EL (cell line): Measurements from ENCODE around the gene ARL8B.
A peak's percentile ranks its signal among the peaks of the same experiment; 100 is the strongest.

Experiments
- DNase-seq: peaks from one replicate; pipeline ENCODE4 v3.0.0-alpha.2; 2016

ARL8B gene

DNA sequence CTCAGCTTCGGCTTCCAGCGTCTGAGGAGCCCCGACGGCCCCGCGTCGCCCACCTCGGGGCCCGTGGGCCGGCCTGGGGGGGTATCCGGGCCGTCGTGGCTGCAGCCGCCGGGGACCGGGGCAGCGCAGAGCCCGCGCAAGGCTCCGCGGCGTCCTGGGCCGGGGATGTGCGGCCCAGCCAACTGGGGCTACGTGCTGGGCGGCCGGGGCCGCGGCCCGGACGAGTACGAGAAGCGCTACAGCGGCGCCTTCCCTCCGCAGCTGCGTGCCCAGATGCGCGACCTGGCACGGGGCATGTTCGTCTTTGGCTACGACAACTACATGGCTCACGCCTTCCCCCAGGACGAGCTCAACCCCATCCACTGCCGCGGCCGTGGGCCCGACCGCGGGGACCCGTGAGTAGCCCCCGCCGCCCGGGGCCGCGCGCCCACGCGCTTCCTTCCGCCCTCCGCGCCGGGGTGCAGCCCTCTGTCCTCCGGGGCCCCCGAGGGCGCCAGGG lies 65.9 kb downstream of the ARL8B start:
- DNase-seq, result peak; percentile 46

GRCh38 chr3:5188419-5189221 lies 66.5 kb downstream of the ARL8B start:
- DNase-seq, result peak; percentile 41

DNA sequence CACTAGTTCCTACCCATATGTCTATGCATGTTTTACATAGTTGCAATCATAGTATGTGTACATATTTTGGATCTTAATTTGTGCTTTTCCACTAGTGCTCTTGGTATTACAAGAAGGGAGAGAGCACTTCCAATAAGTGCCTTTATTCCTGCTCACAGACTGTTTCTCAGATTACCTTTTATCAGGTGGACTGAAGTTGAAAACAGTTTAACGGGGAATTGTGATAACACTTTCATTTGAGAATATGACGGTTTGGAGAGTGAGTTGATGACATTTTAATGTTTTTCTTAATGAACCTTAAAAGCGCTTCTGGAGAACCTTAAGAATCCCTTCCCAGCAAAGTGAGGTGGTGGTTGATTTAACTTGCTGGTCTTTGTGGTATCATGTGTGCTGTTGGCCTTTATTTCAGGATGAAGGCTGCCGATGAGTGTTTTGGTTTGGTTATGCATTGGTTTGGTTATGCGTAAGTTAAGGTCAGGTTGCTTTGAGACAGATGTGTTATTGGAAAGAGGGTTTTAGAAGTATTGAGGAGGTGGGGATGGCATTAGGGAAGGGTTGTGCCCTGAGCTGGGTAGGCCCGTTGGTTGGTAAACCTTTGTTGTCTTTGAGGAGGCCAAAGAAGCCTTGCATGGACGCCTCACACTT lies 68.2 kb downstream of the ARL8B start:
- DNase-seq, result no peak

DNA sequence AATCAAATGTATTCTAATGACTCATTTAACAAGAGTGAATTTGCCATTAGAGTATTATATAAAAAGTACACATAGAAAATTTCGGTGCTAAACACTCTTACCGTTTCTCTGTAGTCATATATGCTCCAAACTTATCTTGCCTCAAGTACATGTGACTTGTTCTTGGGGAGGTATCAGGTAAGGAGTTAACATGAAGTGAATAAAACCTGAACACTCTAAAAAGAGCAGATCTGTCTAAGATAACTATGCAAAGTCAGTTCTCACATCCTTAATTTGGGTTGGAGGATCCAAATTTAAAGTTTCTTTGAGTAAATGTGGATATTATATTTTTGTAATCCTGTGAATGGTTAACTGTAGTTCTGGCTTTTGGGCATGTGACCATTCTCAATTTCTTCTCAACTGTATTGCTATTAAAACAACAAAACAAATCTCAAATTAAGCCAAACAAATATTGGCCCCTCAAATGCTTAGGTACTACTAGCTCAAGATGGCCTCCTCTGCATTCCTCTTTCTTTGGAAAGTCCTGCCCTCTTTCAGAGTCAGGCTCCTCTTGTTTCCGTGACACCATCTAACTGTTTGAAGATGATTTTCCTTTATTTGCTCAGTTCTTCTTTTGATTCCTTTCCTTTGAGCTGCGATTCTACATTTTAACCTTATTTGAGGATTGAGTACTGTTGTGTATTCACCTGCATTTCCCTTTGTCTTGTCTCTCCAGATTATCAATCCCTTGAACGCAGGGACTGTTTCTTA lies 69.6 kb downstream of the ARL8B start:
- no peak for DNase-seq

- no peak for DNase-seq
Observed at GRCh38 chr3:5192571-5193365, 70.7 kb downstream of the ARL8B start.

- DNase-seq, result no peak
Observed at GRCh38 chr3:5194341-5194740, 72.2 kb downstream of the ARL8B start.

DNA sequence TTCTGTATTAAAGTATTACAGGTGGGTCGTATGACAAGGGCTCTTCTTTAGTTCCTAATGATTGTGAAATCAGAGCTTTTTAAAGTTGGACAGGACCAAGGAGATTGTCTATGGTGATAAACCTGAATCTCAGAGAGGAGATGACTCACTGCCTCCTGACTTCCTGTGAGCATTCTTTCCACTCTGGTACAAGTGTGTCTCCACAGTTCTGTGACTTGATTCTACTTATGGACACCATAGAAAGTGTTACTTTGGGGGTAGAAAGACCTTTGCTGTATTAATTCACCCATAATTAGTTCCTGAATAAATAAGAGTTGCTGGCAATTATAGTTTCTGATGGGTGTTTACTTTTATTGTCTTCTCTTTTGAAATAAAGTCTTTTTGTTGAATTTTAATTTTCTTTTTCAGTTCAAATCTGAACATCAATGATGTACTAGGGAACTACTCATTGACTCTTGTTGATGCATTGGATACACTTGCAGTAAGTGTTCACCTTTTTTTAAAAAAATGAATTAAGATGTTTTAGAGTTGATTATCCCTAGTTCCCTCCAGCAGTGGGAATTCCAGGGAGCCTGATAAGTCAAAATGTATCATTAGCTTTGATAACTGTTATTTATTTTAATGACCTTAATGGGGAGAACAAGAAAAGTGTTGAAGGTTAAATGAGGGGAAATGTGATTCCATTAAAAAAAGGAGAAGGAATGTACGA lies 72.9 kb downstream of the ARL8B start:
- peak; percentile 85 for DNase-seq

GRCh38 chr3:5195605-5196004 lies 73.5 kb downstream of the ARL8B start:
- DNase-seq, result peak; percentile 56

- DNase-seq, result peak; percentile 39
Observed at GRCh38 chr3:5197022-5197421, 74.9 kb downstream of the ARL8B start.

GRCh38 chr3:5197470-5198312 lies 75.6 kb downstream of the ARL8B start:
- peak; percentile 30 for DNase-seq

- no peak for DNase-seq
Observed at GRCh38 chr3:5198313-5198677, 76.2 kb downstream of the ARL8B start.

GRCh38 chr3:5198986-5199731 lies 77.1 kb downstream of the ARL8B start:
- DNase-seq, result no peak

GRCh38 chr3:5201536-5201935 lies 79.4 kb downstream of the ARL8B start:
- DNase-seq, result no peak

DNA sequence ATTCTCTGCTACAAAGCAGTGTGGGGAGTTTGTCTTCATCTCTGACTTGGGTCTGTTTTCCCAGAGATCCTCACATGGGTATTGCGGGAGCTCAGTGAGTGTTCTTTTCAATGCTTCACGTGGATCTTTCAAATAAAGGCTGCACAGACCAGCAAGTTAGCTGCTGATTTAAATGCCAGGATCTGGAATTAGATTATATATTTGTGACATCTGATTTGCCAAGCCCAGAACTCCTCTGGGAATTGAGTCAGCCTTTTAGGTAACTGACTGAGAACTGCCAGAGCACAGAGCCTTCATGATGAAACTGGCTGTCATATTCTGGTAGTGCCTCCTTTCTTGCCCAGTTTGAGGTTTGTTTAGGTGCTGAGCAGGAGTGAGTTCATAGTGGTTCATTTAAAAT lies 80.1 kb downstream of the ARL8B start:
- DNase-seq, result no peak

DNA sequence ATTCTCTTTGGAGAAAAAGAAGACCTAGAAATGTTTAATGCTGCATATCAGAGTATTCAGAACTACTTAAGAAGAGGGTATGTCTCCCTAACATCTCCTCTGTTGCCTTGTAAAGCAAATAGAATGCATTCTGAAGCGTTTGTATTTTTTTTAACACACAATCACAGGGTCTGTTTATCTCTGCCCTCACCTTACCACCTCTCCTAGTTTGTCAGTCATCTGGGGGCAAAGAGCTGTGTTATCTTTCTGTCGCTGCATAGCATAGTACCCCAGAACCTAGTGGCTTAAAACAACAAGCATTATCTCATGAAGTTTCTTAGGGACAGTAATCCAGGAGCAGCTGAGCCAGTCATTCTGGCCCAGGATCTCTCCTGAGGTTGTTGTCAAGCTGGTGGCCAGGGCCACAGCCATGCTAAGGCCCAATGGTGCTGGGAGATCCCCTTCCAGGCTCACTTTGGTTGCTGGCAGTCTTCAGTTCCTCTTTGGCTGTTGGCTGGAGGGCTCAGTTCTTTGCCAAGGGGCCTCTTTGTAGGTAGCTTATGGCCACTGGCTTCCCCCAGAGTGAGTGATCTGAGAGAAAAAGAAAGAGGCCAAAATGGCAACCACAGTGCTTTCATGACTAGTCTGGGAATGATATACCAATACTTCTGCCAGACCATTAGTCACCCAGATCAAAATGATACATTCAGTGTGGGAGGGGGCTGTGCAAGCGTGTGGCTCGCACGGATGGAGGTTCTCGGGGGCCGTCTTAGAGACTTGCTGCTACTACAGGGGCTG lies 83.3 kb downstream of the ARL8B start:
- no peak for DNase-seq

- DNase-seq, result no peak
Observed at GRCh38 chr3:5210926-5211325, 88.8 kb downstream of the ARL8B start.

DNA sequence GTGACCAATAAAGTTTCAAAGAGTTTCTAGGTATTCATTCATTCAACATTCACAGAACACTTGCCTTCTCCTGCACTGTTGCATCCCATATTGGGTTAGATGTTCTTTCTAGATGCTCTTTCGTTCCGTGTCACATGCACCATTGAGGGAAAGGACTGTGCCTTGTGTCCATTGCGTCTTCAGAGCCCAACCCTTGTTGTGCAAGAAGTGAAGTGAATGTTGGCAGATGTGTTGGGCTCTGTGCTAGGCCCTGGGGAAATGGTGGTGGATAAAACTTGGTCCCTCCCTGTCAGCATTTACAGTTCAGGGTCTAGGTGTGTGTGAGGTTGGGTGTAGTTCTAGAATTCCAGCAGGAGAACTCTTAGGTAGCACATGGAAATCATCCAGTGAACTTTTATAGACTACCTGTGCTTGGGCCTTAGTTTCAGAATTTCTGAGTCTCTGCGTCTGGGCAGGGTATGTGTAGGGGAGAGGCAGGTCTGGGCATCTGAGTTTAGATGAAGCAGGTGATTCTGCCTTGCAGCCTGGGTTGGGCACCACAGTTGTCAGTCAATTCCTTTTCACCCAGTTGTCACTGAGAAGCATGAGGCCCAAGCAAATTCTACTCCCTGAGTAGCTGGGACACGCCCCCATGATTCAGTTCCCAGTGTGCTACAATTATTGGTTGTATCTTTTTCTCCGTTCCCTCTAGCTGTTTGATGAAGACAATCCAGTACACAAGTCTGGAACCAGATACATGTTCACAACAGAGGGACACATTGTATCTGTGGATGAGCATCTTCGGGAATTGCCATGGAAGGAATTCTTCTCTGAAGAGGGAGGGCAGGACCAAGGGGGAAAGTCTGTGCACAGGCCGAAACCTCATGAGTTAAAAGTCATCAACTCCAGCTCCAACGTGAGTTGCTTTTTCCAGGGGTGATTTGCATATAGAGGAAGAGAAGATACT lies 90.8 kb downstream of the ARL8B start:
- DNase-seq, result no peak

GRCh38 chr3:5213574-5213966 lies 91.5 kb downstream of the ARL8B start:
- DNase-seq, result no peak
